ENCODE data around the gene CLTCL1. TPM values are rescaled to one million over a fixed set of nuclear protein-coding genes. Genes with fewer than 3 reads are reported as not detected.

The CLTCL1 gene
- total and polyA plus RNA-seq, 2 experiments from 2014 or later: 6.6 to 15.1 TPM

GRCh38 chr22:19287889-19288288, 3.6 kb downstream of the CLTCL1 start (continued):
- TF ChIP-seq NANOG (IDR thresholded peaks at IDR 0.05; ENCODE audit: borderline replicate concordance) (no peak), ETS1 (IDR thresholded peaks at IDR 0.05) (no peak), CREB1 (CRISPR knock-in tag; IDR thresholded peaks at IDR 0.05; ENCODE audit: low read depth) (no peak), STAT1 (IDR thresholded peaks at IDR 0.05; ENCODE audit: unreplicated experiment) (no peak)
- TF ChIP-seq, protein P1, sequence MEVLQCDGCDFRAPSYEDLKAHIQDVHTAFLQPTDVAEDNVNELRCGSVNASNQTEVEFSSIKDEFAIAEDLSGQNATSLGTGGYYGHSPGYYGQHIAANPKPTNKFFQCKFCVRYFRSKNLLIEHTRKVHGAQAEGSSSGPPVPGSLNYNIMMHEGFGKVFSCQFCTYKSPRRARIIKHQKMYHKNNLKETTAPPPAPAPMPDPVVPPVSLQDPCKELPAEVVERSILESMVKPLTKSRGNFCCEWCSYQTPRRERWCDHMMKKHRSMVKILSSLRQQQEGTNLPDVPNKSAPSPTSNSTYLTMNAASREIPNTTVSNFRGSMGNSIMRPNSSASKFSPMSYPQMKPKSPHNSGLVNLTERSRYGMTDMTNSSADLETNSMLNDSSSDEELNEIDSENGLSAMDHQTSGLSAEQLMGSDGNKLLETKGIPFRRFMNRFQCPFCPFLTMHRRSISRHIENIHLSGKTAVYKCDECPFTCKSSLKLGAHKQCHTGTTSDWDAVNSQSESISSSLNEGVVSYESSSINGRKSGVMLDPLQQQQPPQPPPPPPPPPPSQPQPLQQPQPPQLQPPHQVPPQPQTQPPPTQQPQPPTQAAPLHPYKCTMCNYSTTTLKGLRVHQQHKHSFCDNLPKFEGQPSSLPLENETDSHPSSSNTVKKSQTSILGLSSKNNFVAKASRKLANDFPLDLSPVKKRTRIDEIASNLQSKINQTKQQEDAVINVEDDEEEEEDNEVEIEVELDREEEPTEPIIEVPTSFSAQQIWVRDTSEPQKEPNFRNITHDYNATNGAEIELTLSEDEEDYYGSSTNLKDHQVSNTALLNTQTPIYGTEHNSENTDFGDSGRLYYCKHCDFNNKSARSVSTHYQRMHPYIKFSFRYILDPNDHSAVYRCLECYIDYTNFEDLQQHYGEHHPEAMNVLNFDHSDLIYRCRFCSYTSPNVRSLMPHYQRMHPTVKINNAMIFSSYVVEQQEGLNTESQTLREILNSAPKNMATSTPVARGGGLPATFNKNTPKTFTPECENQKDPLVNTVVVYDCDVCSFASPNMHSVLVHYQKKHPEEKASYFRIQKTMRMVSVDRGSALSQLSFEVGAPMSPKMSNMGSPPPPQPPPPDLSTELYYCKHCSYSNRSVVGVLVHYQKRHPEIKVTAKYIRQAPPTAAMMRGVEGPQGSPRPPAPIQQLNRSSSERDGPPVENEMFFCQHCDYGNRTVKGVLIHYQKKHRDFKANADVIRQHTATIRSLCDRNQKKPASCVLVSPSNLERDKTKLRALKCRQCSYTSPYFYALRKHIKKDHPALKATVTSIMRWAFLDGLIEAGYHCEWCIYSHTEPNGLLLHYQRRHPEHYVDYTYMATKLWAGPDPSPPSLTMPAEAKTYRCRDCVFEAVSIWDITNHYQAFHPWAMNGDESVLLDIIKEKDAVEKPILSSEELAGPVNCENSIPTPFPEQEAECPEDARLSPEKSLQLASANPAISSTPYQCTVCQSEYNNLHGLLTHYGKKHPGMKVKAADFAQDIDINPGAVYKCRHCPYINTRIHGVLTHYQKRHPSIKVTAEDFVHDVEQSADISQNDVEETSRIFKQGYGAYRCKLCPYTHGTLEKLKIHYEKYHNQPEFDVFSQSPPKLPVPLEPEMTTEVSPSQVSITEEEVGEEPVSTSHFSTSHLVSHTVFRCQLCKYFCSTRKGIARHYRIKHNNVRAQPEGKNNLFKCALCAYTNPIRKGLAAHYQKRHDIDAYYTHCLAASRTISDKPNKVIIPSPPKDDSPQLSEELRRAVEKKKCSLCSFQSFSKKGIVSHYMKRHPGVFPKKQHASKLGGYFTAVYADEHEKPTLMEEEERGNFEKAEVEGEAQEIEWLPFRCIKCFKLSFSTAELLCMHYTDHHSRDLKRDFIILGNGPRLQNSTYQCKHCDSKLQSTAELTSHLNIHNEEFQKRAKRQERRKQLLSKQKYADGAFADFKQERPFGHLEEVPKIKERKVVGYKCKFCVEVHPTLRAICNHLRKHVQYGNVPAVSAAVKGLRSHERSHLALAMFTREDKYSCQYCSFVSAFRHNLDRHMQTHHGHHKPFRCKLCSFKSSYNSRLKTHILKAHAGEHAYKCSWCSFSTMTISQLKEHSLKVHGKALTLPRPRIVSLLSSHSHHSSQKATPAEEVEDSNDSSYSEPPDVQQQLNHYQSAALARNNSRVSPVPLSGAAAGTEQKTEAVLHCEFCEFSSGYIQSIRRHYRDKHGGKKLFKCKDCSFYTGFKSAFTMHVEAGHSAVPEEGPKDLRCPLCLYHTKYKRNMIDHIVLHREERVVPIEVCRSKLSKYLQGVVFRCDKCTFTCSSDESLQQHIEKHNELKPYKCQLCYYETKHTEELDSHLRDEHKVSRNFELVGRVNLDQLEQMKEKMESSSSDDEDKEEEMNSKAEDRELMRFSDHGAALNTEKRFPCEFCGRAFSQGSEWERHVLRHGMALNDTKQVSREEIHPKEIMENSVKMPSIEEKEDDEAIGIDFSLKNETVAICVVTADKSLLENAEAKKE (CRISPR knock-in tag; IDR thresholded peaks at IDR 0.05): no peak

DNA sequence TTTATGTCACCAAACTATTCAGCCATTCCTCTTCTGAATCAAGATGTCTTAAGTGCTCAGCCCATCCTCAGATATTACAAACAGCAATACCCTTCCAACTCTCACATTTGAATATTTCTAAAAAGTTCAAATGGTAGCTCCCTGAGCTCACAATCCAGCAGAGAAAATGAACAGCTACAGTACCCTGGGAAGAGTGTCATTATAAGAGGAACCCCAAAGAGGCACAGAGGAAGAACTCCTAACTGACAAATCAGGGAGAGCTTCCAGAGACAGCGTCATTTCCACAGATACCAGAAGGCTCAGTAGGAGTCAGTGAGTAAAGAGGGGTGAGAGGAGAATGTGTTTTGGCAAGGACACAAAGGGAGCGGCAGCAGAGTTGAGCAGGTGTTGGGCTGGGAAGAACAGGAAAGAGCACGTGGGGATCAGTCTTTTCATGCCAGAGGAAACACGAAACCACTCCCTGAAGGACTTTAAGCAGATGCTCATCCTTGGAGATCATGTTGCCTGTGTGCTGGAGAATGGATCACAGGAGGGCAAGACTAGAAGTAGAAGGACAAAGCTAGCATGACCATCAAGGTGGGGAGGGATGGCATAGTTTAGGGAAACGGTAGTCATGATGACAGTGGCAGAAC, 4.3 kb downstream of the CLTCL1 start:
- H3K27ac Mint-ChIP-seq: peak overlapping the region; percentile 37; the same call in 1 of the 2 replicates
- Histone ChIP-seq H3K27me3 (ENCODE audit: insufficient read depth) (peaks cover 16% of the 10 kb centered on the region), H2AFZ (no peak overlapping the region), H3K9me2 (ENCODE audit: insufficient read depth) (no peaks in the 10 kb centered on the region), H3K4me1 (ENCODE audit: insufficient read depth) (peaks cover 43% of the 10 kb centered on the region), H4K20me1 (replicated peaks; ENCODE audit: insufficient read depth) (0 out of 2 replicates have a peak, but pooled peaks cover 4% of the 10 kb centered on the region), H3K4me3 (no peak overlapping the region), H3K4me2 (peak overlapping the region; percentile 68), H3K79me2 (replicated peaks; ENCODE audit: insufficient read depth) (0 out of 2 replicates have a peak, but pooled peaks cover 6% of the 10 kb centered on the region), H3K27ac (ENCODE audit: low read depth) (peak overlapping the region; percentile 93; the same call in 1 of the 2 replicates), H3K36me3 (ENCODE audit: insufficient read depth) (no peaks in the 10 kb centered on the region), H3F3A (replicated peaks; ENCODE audit: low read depth) (no peaks in the 10 kb centered on the region; the same call in 1 of the 2 replicates)
- no peaks in the 10 kb centered on the region; the same call in 2 of the 3 replicates for H3K9me3 Mint-ChIP-seq
- ATAC-seq: peak; percentile 41
- DNase-seq (ENCODE audit: low spot score): peak; percentile 62
- H3K4me3 Mint-ChIP-seq: peak overlapping the region; percentile 10; the same call in 1 of the 3 replicates
- peaks cover 13% of the 10 kb centered on the region for H3K27me3 Mint-ChIP-seq (ENCODE audit: insufficient read depth, low read depth, poor library complexity)
- H3K36me3 Mint-ChIP-seq (ENCODE audit: low read depth): no peaks in the 10 kb centered on the region; the same call in 2 of the 3 replicates
- H3K4me1 Mint-ChIP-seq: peaks cover 50% of the 10 kb centered on the region
- TF ChIP-seq EZH2phosphoT487 (IDR thresholded peaks at IDR 0.05; ENCODE audit: unreplicated experiment) (no peak), POLR2AphosphoS5 (IDR thresholded peaks at IDR 0.05; ENCODE audit: low read depth) (no peak), JUNB (IDR thresholded peaks at IDR 0.05; ENCODE audit: unreplicated experiment) (no peak), NANOG (IDR thresholded peaks at IDR 0.05; ENCODE audit: borderline replicate concordance) (no peak), STAT1 (IDR thresholded peaks at IDR 0.05; ENCODE audit: unreplicated experiment) (no peak), ZNF114 (CRISPR knock-in tag; IDR thresholded peaks at IDR 0.05) (no peak)
- TF ChIP-seq, protein P2, sequence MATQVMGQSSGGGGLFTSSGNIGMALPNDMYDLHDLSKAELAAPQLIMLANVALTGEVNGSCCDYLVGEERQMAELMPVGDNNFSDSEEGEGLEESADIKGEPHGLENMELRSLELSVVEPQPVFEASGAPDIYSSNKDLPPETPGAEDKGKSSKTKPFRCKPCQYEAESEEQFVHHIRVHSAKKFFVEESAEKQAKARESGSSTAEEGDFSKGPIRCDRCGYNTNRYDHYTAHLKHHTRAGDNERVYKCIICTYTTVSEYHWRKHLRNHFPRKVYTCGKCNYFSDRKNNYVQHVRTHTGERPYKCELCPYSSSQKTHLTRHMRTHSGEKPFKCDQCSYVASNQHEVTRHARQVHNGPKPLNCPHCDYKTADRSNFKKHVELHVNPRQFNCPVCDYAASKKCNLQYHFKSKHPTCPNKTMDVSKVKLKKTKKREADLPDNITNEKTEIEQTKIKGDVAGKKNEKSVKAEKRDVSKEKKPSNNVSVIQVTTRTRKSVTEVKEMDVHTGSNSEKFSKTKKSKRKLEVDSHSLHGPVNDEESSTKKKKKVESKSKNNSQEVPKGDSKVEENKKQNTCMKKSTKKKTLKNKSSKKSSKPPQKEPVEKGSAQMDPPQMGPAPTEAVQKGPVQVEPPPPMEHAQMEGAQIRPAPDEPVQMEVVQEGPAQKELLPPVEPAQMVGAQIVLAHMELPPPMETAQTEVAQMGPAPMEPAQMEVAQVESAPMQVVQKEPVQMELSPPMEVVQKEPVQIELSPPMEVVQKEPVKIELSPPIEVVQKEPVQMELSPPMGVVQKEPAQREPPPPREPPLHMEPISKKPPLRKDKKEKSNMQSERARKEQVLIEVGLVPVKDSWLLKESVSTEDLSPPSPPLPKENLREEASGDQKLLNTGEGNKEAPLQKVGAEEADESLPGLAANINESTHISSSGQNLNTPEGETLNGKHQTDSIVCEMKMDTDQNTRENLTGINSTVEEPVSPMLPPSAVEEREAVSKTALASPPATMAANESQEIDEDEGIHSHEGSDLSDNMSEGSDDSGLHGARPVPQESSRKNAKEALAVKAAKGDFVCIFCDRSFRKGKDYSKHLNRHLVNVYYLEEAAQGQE (IDR thresholded peaks at IDR 0.05; ENCODE audit: unreplicated experiment): no peak
- TF ChIP-seq, protein P3, sequence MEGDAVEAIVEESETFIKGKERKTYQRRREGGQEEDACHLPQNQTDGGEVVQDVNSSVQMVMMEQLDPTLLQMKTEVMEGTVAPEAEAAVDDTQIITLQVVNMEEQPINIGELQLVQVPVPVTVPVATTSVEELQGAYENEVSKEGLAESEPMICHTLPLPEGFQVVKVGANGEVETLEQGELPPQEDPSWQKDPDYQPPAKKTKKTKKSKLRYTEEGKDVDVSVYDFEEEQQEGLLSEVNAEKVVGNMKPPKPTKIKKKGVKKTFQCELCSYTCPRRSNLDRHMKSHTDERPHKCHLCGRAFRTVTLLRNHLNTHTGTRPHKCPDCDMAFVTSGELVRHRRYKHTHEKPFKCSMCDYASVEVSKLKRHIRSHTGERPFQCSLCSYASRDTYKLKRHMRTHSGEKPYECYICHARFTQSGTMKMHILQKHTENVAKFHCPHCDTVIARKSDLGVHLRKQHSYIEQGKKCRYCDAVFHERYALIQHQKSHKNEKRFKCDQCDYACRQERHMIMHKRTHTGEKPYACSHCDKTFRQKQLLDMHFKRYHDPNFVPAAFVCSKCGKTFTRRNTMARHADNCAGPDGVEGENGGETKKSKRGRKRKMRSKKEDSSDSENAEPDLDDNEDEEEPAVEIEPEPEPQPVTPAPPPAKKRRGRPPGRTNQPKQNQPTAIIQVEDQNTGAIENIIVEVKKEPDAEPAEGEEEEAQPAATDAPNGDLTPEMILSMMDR (conservative IDR thresholded peaks at IDR 0.05; ENCODE audit: low read depth in 2 of 2): no peak

All from GM23338 (cell line).